ENCODE results near the gene RAB9A. TPM values are rescaled to one million over a fixed set of nuclear protein-coding genes. Genes with fewer than 3 reads are reported as not detected.

RAB9A gene
- total RNA-seq, 1 donor from 2014 or later = 14.2 TPM

DNA sequence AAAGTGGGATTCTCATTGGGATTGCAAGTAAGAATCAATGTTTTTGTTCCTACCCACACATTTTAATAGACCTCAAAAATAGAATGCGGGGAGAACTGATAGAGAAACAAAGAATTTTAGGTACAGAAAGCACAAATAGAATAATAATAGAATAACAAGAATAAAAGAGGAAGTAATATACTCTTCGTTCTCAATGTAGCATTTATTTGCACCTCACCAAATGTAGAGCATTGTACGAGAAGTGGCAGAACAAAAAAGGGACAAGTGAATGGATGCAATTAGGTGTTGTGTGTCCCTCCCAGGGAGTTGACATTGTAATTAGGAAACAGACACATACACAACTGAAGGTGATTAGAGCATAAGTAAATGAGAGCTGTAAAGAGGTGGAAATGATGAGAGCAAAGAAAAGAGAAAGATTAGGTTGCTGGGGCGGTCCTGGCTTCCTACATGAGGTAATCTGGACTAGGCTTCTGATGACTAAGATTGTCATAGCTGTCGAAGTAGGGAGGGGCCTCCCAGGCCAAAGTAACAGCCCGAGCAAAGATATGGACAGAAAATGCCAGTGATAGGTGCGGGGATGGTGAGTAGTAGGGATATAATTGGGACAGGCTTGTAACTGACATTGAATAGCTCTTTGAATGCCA lies 10.4 kb downstream of the RAB9A start:
- Mint-ChIP-seq H3K4me1 (ENCODE audit: low read depth, unreplicated experiment) (peaks cover 12% of the 10 kb centered on the region), H3K9me3 (ENCODE audit: unreplicated experiment) (no peaks in the 10 kb centered on the region), H3K36me3 (ENCODE audit: unreplicated experiment) (no peaks in the 10 kb centered on the region), H3K27me3 (ENCODE audit: unreplicated experiment) (peaks cover 3% of the 10 kb centered on the region), H3K4me3 (ENCODE audit: unreplicated experiment) (no peak overlapping the region), H3K27ac (ENCODE audit: unreplicated experiment) (no peak overlapping the region)
- TF ChIP-seq, protein P1, sequence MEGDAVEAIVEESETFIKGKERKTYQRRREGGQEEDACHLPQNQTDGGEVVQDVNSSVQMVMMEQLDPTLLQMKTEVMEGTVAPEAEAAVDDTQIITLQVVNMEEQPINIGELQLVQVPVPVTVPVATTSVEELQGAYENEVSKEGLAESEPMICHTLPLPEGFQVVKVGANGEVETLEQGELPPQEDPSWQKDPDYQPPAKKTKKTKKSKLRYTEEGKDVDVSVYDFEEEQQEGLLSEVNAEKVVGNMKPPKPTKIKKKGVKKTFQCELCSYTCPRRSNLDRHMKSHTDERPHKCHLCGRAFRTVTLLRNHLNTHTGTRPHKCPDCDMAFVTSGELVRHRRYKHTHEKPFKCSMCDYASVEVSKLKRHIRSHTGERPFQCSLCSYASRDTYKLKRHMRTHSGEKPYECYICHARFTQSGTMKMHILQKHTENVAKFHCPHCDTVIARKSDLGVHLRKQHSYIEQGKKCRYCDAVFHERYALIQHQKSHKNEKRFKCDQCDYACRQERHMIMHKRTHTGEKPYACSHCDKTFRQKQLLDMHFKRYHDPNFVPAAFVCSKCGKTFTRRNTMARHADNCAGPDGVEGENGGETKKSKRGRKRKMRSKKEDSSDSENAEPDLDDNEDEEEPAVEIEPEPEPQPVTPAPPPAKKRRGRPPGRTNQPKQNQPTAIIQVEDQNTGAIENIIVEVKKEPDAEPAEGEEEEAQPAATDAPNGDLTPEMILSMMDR (IDR thresholded peaks at IDR 0.05; ENCODE audit: partially characterized antibody, unreplicated experiment) = no peak
- DNase-seq = no peak

DNA sequence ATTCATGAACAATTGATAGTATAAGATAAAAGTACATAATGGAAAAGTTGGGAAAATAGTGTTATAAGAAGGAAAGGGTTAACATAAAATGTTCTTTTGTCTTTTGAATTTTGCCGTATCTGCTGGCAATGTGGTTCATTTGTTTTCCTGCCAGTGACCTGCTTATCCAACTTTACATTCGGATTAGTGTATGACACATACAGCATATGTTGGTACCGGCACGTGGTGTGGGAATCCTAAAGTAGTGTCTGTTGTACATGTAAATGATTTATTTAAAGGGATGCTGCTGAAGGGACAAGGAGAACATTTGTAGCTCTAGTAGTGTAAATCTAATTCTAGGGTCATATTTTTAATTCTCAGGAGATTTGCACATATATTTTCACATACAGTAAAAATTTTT lies 11.5 kb downstream of the RAB9A start:
- DNase-seq = no peak
- Mint-ChIP-seq H3K36me3 (ENCODE audit: unreplicated experiment) (no peaks in the 10 kb centered on the region), H3K27ac (ENCODE audit: unreplicated experiment) (no peak overlapping the region), H3K9me3 (ENCODE audit: unreplicated experiment) (no peaks in the 10 kb centered on the region), H3K4me1 (ENCODE audit: low read depth, unreplicated experiment) (peaks cover 6% of the 10 kb centered on the region), H3K27me3 (ENCODE audit: unreplicated experiment) (peaks cover 3% of the 10 kb centered on the region), H3K4me3 (ENCODE audit: unreplicated experiment) (no peak overlapping the region)
- TF ChIP-seq, protein P1 (IDR thresholded peaks at IDR 0.05; ENCODE audit: partially characterized antibody, unreplicated experiment) = no peak

DNA sequence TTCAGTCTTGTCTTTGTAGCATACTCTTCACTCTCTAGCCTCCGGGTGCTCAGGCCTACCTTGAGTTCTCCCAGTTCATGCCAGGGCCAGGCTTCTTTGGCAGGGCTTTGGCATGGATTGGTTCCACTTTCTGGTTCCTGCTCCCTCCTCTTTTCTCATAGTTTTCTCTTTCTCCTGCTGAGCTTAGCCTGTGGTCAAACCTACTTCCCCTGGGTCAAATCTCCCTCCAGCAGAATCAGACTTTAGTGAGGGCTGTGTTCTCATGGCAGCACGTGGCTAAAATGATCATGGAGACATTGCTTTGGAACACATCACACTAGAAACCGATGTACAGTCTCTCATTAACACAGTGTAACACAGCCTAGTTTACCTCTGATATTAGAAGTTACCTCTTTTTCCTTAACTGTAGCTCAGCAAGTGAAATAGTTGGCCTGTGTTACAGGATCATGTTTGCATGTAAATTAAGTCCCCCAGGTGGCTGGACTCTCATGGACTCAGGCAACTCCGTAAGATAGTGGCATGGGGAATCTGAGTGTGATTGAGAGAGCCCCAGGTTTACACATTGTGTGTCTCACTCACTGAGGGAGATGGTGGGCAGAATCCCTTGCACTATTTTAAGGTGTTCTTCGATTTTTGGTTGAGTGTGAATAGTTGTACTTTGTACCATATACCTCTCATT lies 13.3 kb downstream of the RAB9A start:
- Mint-ChIP-seq H3K4me3 (ENCODE audit: unreplicated experiment) (no peak overlapping the region), H3K27me3 (ENCODE audit: unreplicated experiment) (peaks cover 3% of the 10 kb centered on the region), H3K4me1 (ENCODE audit: low read depth, unreplicated experiment) (peaks cover 4% of the 10 kb centered on the region), H3K27ac (ENCODE audit: unreplicated experiment) (no peak overlapping the region), H3K9me3 (ENCODE audit: unreplicated experiment) (no peaks in the 10 kb centered on the region), H3K36me3 (ENCODE audit: unreplicated experiment) (no peaks in the 10 kb centered on the region)
- TF ChIP-seq, protein P1 (IDR thresholded peaks at IDR 0.05; ENCODE audit: partially characterized antibody, unreplicated experiment) = no peak
- DNase-seq = no peak

DNA sequence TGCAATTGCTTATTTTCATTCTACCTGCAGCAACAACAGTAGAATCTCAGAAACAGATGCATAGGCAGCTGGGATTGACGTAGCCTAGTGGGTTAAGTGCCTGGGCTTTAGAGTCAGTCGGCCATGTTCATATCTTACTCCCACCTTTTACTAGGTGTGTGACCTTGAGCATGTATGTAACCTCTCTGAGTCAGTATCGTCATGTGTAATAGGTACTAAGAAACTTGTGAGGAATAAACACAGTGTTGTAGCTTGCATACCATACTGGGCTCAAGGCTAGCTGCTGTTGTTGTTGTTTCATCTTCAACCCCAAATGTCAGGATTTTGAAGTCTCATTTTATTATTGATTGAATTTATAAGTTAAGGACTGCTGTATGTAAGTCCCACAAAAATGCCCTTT lies 14.2 kb downstream of the RAB9A start:
- peaks cover under 1% of the 10 kb centered on the region for H3K9me3 Mint-ChIP-seq (ENCODE audit: unreplicated experiment)
- TF ChIP-seq, protein P1 (IDR thresholded peaks at IDR 0.05; ENCODE audit: partially characterized antibody, unreplicated experiment) = no peak
- H3K36me3 Mint-ChIP-seq (ENCODE audit: unreplicated experiment) = no peaks in the 10 kb centered on the region
- H3K4me3 Mint-ChIP-seq (ENCODE audit: unreplicated experiment) = no peak overlapping the region
- peaks cover 4% of the 10 kb centered on the region for H3K4me1 Mint-ChIP-seq (ENCODE audit: low read depth, unreplicated experiment)
- peaks cover 3% of the 10 kb centered on the region for H3K27me3 Mint-ChIP-seq (ENCODE audit: unreplicated experiment)
- H3K27ac Mint-ChIP-seq (ENCODE audit: unreplicated experiment) = no peak overlapping the region
- no peak for DNase-seq

DNA sequence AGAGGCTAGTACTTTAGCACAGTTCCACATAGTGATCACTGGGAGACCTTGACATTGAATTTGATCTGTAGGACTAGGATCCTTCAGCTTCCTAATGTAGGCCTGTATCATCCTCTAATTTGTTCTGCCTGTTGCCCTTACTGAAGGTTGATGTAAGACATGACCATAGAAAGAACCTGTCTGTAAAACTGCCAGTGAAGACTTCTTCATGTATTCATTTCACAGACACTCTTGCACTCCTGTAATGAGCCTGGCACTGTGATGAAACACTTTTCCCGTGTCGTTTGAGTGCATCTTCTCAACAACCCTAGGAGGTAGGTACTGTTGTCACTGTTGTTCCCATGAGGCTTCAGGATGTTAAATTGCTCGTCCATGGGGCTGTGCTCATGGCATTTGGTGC lies 14.7 kb downstream of the RAB9A start:
- Mint-ChIP-seq H3K9me3 (ENCODE audit: unreplicated experiment) (peaks cover 1% of the 10 kb centered on the region), H3K27me3 (ENCODE audit: unreplicated experiment) (peaks cover 3% of the 10 kb centered on the region), H3K4me3 (ENCODE audit: unreplicated experiment) (no peak overlapping the region), H3K27ac (ENCODE audit: unreplicated experiment) (no peak overlapping the region), H3K4me1 (ENCODE audit: low read depth, unreplicated experiment) (peaks cover 4% of the 10 kb centered on the region), H3K36me3 (ENCODE audit: unreplicated experiment) (no peaks in the 10 kb centered on the region)
- TF ChIP-seq, protein P1 (IDR thresholded peaks at IDR 0.05; ENCODE audit: partially characterized antibody, unreplicated experiment) = no peak
- DNase-seq = no peak
